NCI-H2196 treated with DMSO at 0.1 percent for 48 hours (cell line): ENCODE results near the gene SYT1.

Experiments
- DNase-seq: peaks from one replicate; lab custom pipeline; 2025; ENCODE audit not compliant: unreplicated experiment; lab: John Stamatoyannopoulos, UW

Gene SYT1

DNA sequence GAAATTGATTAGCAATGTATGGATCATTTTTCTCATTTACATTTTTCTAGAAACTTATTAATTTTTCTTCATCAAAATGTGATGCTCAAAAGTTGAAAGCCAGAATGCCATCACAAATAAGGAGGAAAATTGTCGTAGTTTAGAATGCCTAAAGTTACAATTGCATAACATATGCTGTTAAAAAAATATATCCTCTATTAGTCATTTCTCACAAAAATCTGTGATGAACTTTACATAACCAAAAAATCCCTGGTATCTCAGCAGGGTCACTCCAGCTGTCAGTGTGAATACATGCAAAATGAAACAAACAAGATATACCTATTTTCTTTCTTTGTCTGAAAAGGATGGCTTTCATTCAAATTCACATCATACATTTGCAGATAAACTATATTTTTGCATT lies 467.3 kb downstream of the SYT1 start:
- no peak for DNase-seq

DNA sequence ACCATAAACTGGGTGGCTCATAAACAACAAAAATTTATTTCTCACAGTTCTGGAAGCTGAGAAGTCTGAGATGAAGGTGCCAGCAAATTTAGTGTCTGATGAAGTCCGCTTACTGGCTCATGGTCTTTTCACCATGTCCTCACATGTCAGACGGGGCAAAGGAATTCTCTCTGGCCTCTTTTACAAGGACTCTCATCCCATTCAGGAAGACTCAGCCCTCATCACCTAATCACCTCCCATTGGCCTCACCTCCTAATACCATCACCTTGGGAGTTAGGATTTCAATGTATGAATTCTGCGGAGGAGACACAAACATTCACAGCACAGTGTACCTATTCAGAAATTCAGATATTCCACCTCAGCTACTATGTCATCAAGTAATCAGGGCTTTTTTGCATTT lies 468.6 kb downstream of the SYT1 start:
- no peak for DNase-seq

DNA sequence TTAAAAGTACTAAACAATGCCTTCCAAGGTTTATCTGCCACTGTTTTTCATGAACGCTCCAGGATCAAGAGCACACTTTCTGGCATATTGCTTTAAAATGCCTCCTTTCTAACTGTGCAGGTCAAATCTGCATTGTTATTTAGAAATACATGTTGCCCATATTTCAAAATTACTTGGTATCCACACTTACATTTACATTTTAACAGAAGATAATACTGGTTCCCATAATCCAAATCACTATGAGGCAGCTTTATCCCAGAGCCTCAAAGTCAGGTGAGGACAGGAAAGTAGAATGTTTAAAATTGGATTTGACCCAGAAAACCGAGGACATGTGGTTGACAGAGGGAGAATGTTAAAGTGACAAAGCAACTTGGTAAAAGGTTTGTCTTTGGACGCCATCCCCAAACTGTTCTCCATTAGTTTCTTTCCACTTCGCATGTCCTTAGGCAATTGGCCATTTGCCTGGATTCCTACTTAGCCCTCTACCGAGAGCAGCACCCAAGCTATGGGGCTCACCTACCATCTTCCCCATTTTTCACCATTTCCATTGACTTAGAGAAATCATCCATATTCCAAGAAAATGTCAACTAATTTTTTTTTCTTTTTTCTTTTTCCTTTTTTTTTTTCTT lies 473.2 kb downstream of the SYT1 start:
- DNase-seq, result no peak

DNA sequence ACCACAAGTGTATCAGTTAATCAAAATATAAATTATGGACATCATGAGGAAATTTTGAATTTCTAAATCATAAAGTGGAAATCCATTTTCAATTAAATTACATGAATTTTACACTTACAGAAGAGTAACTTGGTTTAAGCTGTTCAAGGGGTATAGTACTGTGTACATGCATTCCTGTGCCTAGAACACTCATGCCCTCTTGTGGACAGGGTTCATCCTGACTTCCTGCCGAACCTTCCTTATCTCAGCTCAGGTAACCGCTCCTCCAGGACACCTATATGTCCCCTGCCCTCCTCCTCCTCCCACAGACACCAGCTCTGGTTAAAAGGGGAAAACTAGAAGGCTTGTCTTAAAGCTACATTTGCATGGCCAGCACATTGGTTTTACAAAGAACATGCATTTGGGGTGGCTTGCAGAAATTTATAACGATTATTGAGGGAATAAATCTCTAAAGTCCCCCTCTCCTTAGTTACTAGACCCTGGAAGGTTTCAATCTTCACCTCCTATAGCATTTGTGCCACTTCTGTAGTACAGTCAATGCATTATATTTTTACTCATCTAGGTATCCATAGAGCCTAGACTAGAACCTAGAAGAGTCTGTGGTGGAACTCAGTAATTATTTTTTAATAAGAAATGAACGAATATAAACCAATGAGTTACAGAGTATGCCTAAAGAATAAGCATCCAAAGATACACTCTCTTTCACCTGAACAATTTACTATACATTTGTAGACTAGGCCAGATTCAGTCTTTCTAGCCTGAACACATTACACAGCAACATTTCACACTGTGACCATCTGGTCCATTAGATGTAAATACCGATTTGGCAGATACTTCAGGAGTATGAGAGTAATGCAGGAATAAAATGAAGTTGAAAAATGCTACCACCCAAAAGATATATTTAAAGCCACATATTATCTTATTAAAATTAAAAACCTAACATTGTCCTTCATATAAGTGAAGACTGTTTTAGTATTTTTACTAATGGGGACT lies 480.6 kb downstream of the SYT1 start:
- peak; percentile 20 for DNase-seq

DNA sequence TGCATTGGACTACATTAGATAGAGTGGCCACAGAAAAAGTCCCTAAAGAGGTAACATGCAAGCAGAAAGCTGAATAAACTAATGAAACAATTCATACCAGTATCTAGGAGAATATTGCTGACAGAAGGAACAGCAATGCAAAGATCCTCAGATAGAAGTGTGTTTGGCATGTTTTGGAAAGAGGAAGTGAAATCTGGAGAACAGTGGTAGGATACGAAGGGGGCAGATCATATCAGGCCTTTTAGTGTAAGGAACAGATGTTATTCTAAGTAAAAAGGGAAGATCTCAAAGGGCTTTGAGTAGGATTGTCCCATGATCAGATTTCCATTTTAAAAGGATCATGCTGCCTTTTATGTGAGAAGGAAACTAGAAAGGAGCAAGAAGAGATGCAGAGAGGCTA lies 483.3 kb downstream of the SYT1 start:
- DNase-seq, result no peak

DNA sequence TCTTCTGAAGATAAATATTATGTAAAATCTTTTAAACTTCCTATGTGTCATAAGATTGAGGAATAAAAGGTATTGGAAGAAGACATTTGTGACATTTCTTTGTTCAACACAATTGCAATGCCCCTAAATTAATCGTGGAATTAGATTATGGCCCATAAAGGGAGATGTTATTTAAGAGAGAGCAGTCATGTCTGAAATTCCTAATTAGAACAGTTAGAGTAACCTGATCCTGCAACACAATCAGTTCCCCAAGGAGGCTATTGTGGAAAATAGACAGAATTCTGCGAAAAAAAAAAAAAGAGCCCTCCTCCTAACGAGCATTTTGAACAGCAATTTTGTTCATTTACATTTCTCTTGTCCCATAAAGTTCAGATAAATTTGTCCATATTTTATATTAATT lies 486.7 kb downstream of the SYT1 start:
- DNase-seq, result no peak

DNA sequence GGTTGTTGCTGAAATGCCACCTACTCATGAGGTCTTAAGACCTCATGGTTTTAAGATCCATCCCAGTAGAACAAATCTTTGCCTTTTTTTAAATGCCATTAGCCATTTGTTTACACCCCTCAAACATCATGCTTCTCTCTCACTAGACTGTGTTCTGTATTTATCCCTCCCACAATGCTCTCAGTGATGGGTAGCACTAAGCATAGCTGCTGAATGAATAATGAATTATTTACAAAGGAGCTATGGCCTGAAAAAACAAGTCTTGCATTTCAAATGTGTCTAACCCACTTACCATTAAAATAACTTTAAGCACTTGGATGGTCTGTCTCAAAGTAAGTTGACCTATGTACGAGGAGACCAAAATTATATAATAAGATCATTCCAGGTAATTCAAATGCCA lies 491.6 kb downstream of the SYT1 start:
- DNase-seq, result no peak

DNA sequence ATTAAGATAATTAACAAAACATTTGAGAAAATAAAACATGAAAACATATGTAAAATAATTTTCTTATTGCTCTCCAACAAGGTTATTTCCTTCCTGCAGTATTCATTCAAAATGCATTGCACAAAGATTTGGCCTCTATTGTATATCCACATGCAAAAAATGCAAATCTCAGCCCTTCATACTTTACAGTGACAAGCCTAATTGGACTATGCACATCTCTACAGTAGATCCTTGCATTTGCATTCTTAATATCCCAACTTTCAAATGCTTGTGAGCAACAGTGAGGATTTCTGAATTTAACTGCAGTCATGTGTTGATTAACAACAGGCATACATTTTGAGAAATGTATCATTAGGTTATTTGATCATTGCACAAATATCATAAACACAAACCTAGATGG lies 492.5 kb downstream of the SYT1 start:
- no peak for DNase-seq

DNA sequence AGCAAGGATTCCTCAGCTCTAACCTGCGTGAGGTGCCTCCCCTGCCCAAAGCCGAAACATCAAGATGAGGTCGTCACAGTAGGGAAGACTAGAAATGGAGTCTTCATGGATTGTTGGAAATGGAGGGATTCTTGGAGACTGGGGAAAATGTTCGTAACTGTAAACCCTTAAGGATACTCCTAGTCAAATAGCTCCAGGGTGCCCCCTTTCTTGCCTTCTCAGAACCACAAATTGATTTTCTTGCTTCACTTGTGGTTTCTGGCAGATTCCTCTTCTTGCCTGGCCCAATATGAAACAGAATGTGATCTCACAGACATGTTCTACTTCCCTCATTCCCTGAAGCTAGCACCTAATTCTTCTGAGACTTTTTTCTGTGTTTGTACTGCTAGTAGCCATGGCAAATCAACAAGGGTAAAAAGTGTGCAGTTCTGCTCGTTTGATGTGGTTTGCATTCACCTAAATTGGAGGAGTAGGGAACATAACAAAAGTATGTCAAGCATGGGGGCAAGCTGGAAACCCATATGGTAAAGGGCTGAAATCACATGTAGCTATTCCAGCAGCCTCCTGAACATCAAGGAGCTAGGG lies 494.2 kb downstream of the SYT1 start:
- no peak for DNase-seq

DNA sequence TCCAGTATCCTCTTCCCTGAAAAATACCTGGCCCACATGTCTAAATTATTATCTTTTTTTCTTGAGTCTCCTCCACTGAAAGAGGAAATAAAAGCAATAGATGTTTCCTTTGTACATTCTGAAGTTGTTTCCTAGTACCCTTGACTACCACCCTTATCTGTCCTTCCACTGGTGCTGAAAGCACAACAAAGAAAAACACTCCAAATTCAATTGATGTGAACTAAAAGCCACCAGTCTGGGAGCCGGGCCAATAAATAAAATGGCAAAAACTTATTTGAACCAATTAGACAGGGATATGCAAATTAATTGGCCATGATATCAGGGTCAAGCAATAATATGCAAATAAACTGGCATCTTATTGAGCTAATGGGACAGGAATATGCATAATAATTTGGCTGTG lies 495.7 kb downstream of the SYT1 start:
- DNase-seq, result no peak

DNA sequence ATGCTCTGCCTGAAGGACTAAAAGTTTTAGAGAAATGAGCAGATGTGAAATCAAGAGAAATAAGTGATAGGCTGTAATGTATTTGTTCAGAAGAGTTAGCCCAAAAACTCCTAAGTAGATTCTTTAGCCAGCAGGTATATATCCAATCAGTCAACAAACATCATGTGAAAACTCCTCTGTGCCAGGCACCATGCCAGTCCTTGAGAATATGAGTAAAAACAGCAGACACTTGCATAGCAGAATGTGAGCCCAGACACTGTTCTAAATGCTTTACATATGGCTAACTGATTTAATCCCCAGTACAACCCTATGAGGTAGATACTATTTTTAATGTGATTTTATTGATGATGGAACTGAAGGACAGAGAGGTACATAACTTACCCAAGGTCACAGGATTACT lies 496.4 kb downstream of the SYT1 start:
- no peak for DNase-seq

DNA sequence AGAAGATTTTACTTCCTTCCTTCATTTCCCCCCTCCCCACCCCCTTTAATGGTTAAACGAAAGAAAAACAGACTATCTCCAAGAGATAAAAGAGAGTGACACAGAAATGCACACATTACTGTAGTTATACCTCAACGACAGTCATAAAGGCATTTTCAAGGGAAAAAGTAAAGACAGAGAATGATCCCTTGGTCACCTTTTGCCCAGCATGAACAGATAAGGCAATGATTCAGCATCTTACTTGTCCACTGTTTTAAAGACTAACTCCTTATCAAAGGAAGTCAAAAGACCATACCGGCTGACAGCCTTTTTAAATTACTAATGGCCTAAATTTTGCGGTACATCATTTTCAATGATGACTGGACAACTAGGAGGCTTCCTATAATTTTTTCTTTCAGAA lies 499.6 kb downstream of the SYT1 start:
- no peak for DNase-seq

DNA sequence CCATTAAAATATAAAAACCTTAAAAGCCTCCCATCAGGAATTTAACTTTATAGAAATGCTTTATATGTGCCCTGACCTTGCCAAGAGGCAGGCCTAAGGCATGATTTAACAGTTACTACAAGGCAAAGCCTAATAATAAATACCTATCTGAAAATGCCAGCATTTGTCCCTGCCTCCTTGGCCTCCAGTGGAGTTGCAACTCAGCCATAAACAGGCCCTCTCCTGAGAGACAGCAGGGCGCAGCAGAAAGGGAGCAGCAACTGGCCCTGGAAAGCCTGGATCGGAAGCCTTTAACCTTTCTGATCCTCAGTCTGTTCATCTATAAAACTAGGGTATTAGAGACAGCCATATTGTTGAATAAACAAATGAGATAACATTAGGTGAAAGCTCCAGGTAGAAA lies 501.8 kb downstream of the SYT1 start:
- DNase-seq, result no peak

DNA sequence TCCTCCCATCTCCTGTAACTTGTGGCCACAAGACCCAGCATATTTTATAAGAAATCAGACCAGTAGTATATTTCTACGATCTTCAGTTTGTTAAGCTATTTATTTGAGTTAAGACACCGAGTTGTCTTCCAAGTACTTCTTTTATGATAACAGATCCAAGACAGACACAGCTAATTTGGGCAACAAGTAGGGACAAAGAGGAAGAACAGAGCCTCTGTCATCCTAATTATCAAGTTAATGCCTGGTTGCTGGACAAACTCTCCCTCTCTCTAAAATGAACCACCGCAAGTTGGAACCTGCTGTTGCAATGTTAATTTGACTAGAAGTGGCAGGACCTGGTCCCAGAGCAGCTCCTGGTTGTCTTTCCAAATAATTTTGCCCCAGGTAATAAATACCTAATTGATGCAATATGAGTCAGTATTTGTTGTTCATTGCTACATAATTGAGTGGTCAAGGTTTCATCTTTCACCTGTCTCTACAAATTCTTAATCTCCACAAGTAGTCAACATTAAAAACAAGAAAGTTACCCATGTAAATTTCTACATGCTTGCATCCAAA lies 502.5 kb downstream of the SYT1 start:
- DNase-seq, result no peak

DNA sequence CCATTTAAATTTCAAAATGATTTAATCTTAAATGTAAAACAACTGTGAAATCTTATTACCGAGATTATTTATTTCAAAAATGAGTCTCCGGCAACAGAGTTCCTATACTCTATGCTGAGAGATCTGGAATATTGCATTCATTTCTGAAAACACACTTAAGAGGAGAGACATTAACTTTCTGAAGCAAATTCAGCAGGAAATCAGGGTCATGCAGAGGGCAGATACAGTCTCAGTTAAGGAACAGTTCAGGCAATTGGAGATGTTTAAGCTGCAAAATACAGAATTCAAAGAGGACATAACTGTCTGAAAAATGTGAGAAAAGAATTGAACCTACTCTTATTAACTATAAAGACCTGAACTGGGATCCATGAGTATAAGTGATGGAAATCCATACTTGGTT lies 505.4 kb downstream of the SYT1 start:
- DNase-seq, result no peak

DNA sequence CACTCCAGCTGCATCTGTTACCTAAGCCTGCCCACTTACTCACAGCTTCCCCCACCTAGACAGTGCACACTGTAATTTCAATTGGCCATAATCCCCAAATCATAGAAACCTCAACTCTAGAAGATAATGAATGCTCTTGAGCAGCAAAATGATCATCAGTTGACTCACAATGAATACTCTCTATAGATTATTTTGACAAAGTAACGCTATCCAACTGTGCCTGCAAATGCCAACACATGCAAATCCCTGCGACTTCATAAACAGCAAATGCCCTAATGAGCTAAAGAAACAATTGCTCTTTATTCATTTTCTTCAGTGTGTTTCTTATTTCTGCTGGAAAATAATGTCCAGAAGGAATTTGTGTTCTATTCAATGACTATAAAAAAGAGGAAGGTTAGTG lies 506.7 kb downstream of the SYT1 start:
- DNase-seq, result no peak

DNA sequence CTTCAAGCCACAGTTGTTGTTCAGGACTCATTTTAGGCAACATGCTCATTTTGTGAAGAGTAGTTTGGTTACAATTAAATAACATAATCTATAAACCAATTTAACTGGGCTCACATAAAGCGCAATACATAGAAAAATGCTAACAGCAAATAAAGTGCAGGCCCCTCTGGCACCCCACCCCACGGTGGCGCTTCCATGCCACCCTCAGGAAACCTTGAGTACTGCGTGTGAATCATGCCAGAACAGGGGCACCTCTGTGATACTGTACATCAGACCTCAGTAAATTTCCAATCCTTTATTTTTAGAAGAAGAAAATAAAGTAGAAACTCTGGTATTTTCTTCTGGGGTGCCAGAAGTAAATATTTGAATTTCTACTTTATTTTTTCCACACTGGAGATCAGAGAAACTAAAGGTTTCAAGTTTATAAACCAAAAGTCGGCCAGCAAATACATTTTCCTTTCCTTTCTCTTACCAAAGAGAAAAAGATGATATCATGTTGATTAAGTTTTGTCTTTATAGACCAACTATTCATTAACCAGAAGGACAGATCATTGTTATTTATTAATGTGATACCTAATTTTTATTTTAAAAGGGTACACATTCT lies 509.4 kb downstream of the SYT1 start:
- DNase-seq, result no peak

DNA sequence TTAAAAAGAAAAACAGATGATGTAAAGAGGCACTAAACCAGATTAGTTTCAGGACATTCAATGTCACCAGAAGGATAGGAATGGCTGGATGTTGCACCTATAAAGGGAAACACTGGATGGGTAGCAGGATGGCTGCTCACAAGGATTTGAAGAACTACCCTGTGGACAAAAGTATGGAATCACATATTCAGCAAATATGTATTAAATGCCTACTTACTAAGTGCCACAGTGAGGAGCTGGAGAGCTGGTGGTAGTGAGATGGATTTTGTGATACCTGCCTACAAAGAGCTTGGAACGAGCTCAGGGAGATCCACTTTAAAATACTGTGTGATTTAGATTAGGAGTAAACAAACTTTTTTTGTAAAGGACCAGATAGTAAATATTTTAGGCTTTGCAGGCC lies 510.0 kb downstream of the SYT1 start:
- no peak for DNase-seq

DNA sequence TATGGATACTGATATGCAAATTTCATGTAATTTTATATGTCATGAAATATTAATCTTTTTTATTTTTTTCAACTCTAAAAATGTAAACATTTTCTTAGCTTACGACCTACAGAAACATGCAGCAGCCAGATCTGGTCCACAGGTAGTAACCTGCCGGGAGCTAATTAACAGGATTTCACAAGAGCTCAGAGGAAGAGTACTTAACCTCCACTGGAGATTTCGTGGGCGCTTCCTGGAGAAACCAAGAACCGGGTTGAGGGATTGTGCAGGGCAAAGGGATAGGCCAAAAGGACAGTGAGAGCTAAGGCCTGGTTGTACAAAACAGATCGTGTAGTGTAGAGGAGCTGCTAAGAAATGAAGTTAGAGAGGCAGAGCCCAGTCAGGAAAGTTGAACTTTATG lies 510.5 kb downstream of the SYT1 start:
- no peak for DNase-seq

DNA sequence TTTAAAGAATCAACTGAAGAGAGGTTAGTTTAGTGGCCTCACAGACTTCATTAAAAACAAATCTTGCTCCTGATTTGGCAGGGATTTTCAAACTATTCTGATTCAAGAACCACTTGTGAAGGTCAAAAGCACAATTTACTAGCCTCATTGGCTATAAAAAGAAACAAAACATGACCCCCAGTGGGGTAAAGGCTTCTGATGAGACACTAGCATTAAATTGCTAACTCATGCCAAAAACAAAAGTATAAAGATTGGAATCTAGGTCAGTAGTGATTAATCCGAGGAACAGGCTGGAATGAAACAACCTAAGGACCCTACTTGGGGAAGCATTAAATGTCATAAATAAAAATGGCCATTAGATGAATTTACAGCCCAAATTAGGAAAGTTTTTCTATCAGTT lies 513.9 kb downstream of the SYT1 start:
- no peak for DNase-seq

DNA sequence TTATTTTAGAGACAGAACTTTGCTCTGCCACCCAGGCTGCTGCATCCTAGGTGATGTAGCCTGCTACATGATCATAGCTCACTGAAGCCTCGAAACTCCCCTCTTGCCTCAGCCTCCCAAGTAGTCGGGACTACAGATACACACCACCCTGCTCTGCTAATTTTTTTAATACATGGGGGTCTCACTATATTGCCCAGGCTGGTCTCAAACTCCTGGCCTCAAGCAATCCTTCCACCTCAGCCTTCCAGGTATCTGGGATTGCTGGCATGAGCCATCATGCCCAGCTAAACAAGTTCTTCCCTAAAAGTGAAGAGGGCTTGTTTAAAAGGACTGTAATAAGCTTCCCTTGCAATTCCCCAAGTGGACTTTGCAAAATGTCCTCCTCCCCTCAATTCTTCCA lies 515.8 kb downstream of the SYT1 start:
- no peak for DNase-seq
